Superior temporal gyrus (tissue), 1 donor: ENCODE results near the gene SMPD4.
"Not testable (repeated sequence)": the region's sequence is repeated elsewhere in the genome, so short reads cannot be mapped to it uniquely, and the experiment has no call there.

ENCODE experiments used
- DNase-seq: peaks from one replicate; pipeline ENCODE4 v3.0.0-alpha.2; 2016; ENCODE audit errors: extremely low spot score

Gene SMPD4

GRCh38 chr2:130181325-130181879 lies at the start of gene SMPD4:
Gene SMPD4 (minus strand): TSS chr2:130181602. CDS start chr2:130176592, 5,010 bp downstream.
- DNase-seq: peak; percentile 95

GRCh38 chr2:130230907-130231306 lies 49.5 kb upstream of the SMPD4 start:
- DNase-seq: not testable (repeated sequence)

GRCh38 chr2:130230376-130230775 lies 49.0 kb upstream of the SMPD4 start:
- not testable (repeated sequence) for DNase-seq

GRCh38 chr2:130229161-130229510 lies 47.7 kb upstream of the SMPD4 start:
- not testable (repeated sequence) for DNase-seq

- not testable (repeated sequence) for DNase-seq
These were observed 47.2 kb upstream of the SMPD4 start for GRCh38 chr2:130228467-130229160.

- DNase-seq: not testable (repeated sequence)
These were observed 46.6 kb upstream of the SMPD4 start for GRCh38 chr2:130228005-130228404.

- DNase-seq: not testable (repeated sequence)
These were observed 41.1 kb upstream of the SMPD4 start for GRCh38 chr2:130222523-130222922.

- DNase-seq: not testable (repeated sequence)
These were observed 39.1 kb upstream of the SMPD4 start for GRCh38 chr2:130220505-130220904.

- not testable (repeated sequence) for DNase-seq
These were observed 37.7 kb upstream of the SMPD4 start for GRCh38 chr2:130219147-130219546.

- not testable (repeated sequence) for DNase-seq
These were observed 25.6 kb upstream of the SMPD4 start for GRCh38 chr2:130207051-130207450.

- DNase-seq: not testable (repeated sequence)
These were observed 21.7 kb upstream of the SMPD4 start for GRCh38 chr2:130203150-130203549.

- not testable (repeated sequence) for DNase-seq
These were observed 21.1 kb upstream of the SMPD4 start for GRCh38 chr2:130202518-130202917.

GRCh38 chr2:130198343-130198742 lies 16.9 kb upstream of the SMPD4 start, which contains the start of gene TUBA3E:
Gene TUBA3E (minus strand): TSS chr2:130198439. CDS start chr2:130198360, 79 bp downstream.
- no peak for DNase-seq

- DNase-seq: not testable (repeated sequence)
These were observed 14.7 kb upstream of the SMPD4 start for GRCh38 chr2:130196052-130196451.

GRCh38 chr2:130195089-130195635 lies 13.8 kb upstream of the SMPD4 start:
- not testable (repeated sequence) for DNase-seq

GRCh38 chr2:130193824-130194223 lies 12.4 kb upstream of the SMPD4 start:
- not testable (repeated sequence) for DNase-seq

GRCh38 chr2:130192451-130192850 lies 11.0 kb upstream of the SMPD4 start:
- not testable (repeated sequence) for DNase-seq

GRCh38 chr2:130191319-130191718 lies 9.9 kb upstream of the SMPD4 start:
- not testable (repeated sequence) for DNase-seq

GRCh38 chr2:130190237-130190636 lies 8.8 kb upstream of the SMPD4 start:
- no peak for DNase-seq

GRCh38 chr2:130188958-130189357 lies 7.6 kb upstream of the SMPD4 start:
- DNase-seq: not testable (repeated sequence)

GRCh38 chr2:130187859-130188792 lies 6.7 kb upstream of the SMPD4 start:
- not testable (repeated sequence) for DNase-seq

- no peak for DNase-seq
These were observed 5.9 kb upstream of the SMPD4 start for GRCh38 chr2:130187268-130187667.
